Fibroblast of skin of abdomen (primary cell): ENCODE measurements around the gene C6orf120. TPM values are rescaled to one million over a fixed set of nuclear protein-coding genes. Genes with fewer than 3 reads are reported as not detected.

Experiments
- DNase-seq: peaks from one replicate; pipeline ENCODE4 v3.0.0-alpha.2; 2013
- polyA plus RNA-seq, 2 experiments: library from polyadenylated mRNA; unstranded; fragments of 120-200 nt; gene quantifications; one replicate each; pipeline ENCODE4 v1.2.1, GENCODE V29; 2013; ENCODE audit not compliant: insufficient read length in 2 of 2

The C6orf120 gene
- 45.0 TPM for polyA plus RNA-seq (2013, experiment 1 of 2; ENCODE audit: insufficient read length)
- 44.9 TPM for polyA plus RNA-seq (2013, experiment 2 of 2; ENCODE audit: insufficient read length)

- DNase-seq, result peak; percentile 96
These were observed at the start of gene C6orf120, which contains the start of gene WDR27 for GRCh38 chr6:169701954-169702839. C6orf120 (plus strand) TSS chr6:169702126; CDS start chr6:169702460, 334 bp downstream. WDR27 (minus strand) TSS chr6:169702029; CDS start chr6:169689005, 13,024 bp downstream.

GRCh38 chr6:169652896-169653295 lies 49.0 kb upstream of the C6orf120 start:
- DNase-seq, result no peak

- no peak for DNase-seq
These were observed 48.2 kb upstream of the C6orf120 start for GRCh38 chr6:169653691-169654090.

GRCh38 chr6:169654598-169655391 lies 47.1 kb upstream of the C6orf120 start:
- peak; percentile 76 for DNase-seq

GRCh38 chr6:169656546-169657283 lies 45.2 kb upstream of the C6orf120 start:
- no peak for DNase-seq

- no peak for DNase-seq
These were observed 44.7 kb upstream of the C6orf120 start for GRCh38 chr6:169657284-169657610.

- DNase-seq, result no peak
These were observed 41.9 kb upstream of the C6orf120 start for GRCh38 chr6:169659820-169660610.

GRCh38 chr6:169660751-169661390 lies 41.1 kb upstream of the C6orf120 start:
- no peak for DNase-seq

GRCh38 chr6:169661391-169661756 lies 40.6 kb upstream of the C6orf120 start:
- no peak for DNase-seq

- DNase-seq, result no peak
These were observed 38.5 kb upstream of the C6orf120 start for GRCh38 chr6:169663468-169663867.

- DNase-seq, result no peak
These were observed 37.7 kb upstream of the C6orf120 start for GRCh38 chr6:169664227-169664626.

GRCh38 chr6:169665289-169665688 lies 36.6 kb upstream of the C6orf120 start:
- DNase-seq, result no peak

- DNase-seq, result no peak
These were observed 35.5 kb upstream of the C6orf120 start for GRCh38 chr6:169666441-169666840.

- no peak for DNase-seq
These were observed 34.2 kb upstream of the C6orf120 start for GRCh38 chr6:169667716-169668115.

GRCh38 chr6:169668203-169668847 lies 33.6 kb upstream of the C6orf120 start:
- DNase-seq, result no peak

GRCh38 chr6:169669147-169669546 lies 32.8 kb upstream of the C6orf120 start:
- no peak for DNase-seq

- no peak for DNase-seq
These were observed 32.0 kb upstream of the C6orf120 start for GRCh38 chr6:169669889-169670288.

- no peak for DNase-seq
These were observed 30.4 kb upstream of the C6orf120 start for GRCh38 chr6:169671563-169671962.

GRCh38 chr6:169675011-169675410 lies 26.9 kb upstream of the C6orf120 start:
- no peak for DNase-seq

- DNase-seq, result no peak
These were observed 24.8 kb upstream of the C6orf120 start for GRCh38 chr6:169677096-169677495.

GRCh38 chr6:169678342-169678741 lies 23.6 kb upstream of the C6orf120 start:
- DNase-seq, result no peak
